GM12873 (cell line): Measurements from ENCODE around the gene CD27.

Experiments used
- CTCF ChIP-seq: IDR thresholded peaks from 2 replicates; pipeline ENCODE4 v1.5.1; 2012; ENCODE audit warnings: low read depth, mild to moderate bottlenecking, moderate library complexity, low read length, control low read depth; ENCODE audit not compliant: insufficient read depth; ENCODE audit errors: missing control alignments

Gene CD27

GRCh38 chr12:6494258-6494743 lies 49.5 kb downstream of the CD27 start:
- peak; percentile 26 for TF ChIP-seq CTCF

- no peak for TF ChIP-seq CTCF
Observed at GRCh38 chr12:6494968-6495367, 50.2 kb downstream of the CD27 start.

- TF ChIP-seq CTCF, result no peak
Observed at GRCh38 chr12:6500466-6500865, 55.7 kb downstream of the CD27 start.
